Non-pigmented ciliary epithelial cell (primary cell): ENCODE measurements around the gene NOM1.

Experiments
- DNase-seq: peaks from one replicate; pipeline ENCODE4 v3.0.0-alpha.2; 2010; ENCODE audit warnings: low read depth

NOM1 gene

GRCh38 chr7:157016352-157017041, 67.0 kb downstream of the NOM1 start:
- DNase-seq = no peak

GRCh38 chr7:157017149-157017548, 67.6 kb downstream of the NOM1 start:
- DNase-seq = no peak

- DNase-seq = no peak
Measured at GRCh38 chr7:157017603-157018327, 68.3 kb downstream of the NOM1 start.

GRCh38 chr7:157018328-157018996, 69.0 kb downstream of the NOM1 start:
- DNase-seq = no peak

- DNase-seq = no peak
Measured at GRCh38 chr7:157018997-157019608, 69.6 kb downstream of the NOM1 start.

GRCh38 chr7:157019718-157020451, 70.4 kb downstream of the NOM1 start:
- no peak for DNase-seq

GRCh38 chr7:157020514-157021070, 71.1 kb downstream of the NOM1 start:
- DNase-seq = no peak

GRCh38 chr7:157021071-157021870, 71.8 kb downstream of the NOM1 start:
- DNase-seq = no peak

GRCh38 chr7:157021871-157022680, 72.6 kb downstream of the NOM1 start:
- no peak for DNase-seq
